ENCODE data around the gene XPO4. TPM values are rescaled to one million over a fixed set of nuclear protein-coding genes. Genes with fewer than 3 reads are reported as not detected.
A peak's percentile ranks its signal among the peaks of the same experiment; 100 is the strongest.

XPO4 gene
- total RNA-seq, 3 donors from 2014 or later, result 13.1 to 14.6 (median 13.5) TPM

- Histone ChIP-seq H3K9me3 (no peaks in the 10 kb centered on the region), H3K4me3 (no peak overlapping the region), H3K4me1 (ENCODE audit: low read depth) (no peaks in the 10 kb centered on the region), H3K36me3 (ENCODE audit: low read depth) (no peaks in the 10 kb centered on the region)
- no peak for DNase-seq
- intact Hi-C loops (cut with DNase I, micrococcal nuclease), result no loop called here
- no peak for TF ChIP-seq CTCF (IDR thresholded peaks at IDR 0.05)
- ATAC-seq, result no peak
These were observed 71.3 kb downstream of the XPO4 start for GRCh38 chr13:20831254-20831653.

- intact Hi-C loops (cut with DNase I, micrococcal nuclease), result loop anchor here in 1 of 2 donors (5.0 kb wide), 1 partner anchor 116 kb away; no protein-coding TSS in a partner anchor
- H3K9me3 ChIP-seq, result no peaks in the 10 kb centered on the region
- ATAC-seq, result peak; percentile 79
- DNase-seq, result peak in 1 of 3 donors; percentile 52
- no peak overlapping the region for H3K4me3 ChIP-seq
- H3K36me3 ChIP-seq (ENCODE audit: low read depth), result no peaks in the 10 kb centered on the region
- no peak for TF ChIP-seq CTCF (IDR thresholded peaks at IDR 0.05)
- no peaks in the 10 kb centered on the region for H3K4me1 ChIP-seq (ENCODE audit: low read depth)
These were observed 73.8 kb downstream of the XPO4 start for GRCh38 chr13:20828539-20829364.

- Histone ChIP-seq H3K9me3 (no peaks in the 10 kb centered on the region), H3K36me3 (ENCODE audit: low read depth) (no peaks in the 10 kb centered on the region), H3K4me1 (ENCODE audit: low read depth) (no peaks in the 10 kb centered on the region), H3K4me3 (no peak overlapping the region)
- no peak for ATAC-seq
- intact Hi-C loops (cut with DNase I, micrococcal nuclease), result loop anchor here in 1 of 2 donors (5.0 kb wide), 1 partner anchor 115 kb away; no protein-coding TSS in a partner anchor
- TF ChIP-seq CTCF (IDR thresholded peaks at IDR 0.05), result no peak
- no peak for DNase-seq
These were observed 75.5 kb downstream of the XPO4 start for GRCh38 chr13:20826843-20827560.

- H3K36me3 ChIP-seq (ENCODE audit: low read depth), result no peaks in the 10 kb centered on the region
- no peak for DNase-seq
- H3K9me3 ChIP-seq, result no peaks in the 10 kb centered on the region
- ATAC-seq, result no peak
- intact Hi-C loops (cut with DNase I, micrococcal nuclease), result loop anchor here in 1 of 2 donors (5.0 kb wide), 1 partner anchor 114 kb away; no protein-coding TSS in a partner anchor
- no peaks in the 10 kb centered on the region for H3K4me1 ChIP-seq (ENCODE audit: low read depth)
- no peak for TF ChIP-seq CTCF (IDR thresholded peaks at IDR 0.05)
- H3K4me3 ChIP-seq, result no peak overlapping the region
These were observed 76.2 kb downstream of the XPO4 start for GRCh38 chr13:20826301-20826700.

- TF ChIP-seq CTCF (IDR thresholded peaks at IDR 0.05), result no peak
- Histone ChIP-seq H3K4me1 (ENCODE audit: low read depth) (no peaks in the 10 kb centered on the region), H3K36me3 (ENCODE audit: low read depth) (no peaks in the 10 kb centered on the region), H3K9me3 (no peaks in the 10 kb centered on the region), H3K4me3 (no peak overlapping the region)
- no peak for DNase-seq
- no peak for ATAC-seq
- intact Hi-C loops (cut with DNase I, micrococcal nuclease), result loop anchor here in 1 of 2 donors (5.0 kb wide), 1 partner anchor 113 kb away; no protein-coding TSS in a partner anchor
These were observed 77.1 kb downstream of the XPO4 start for GRCh38 chr13:20825477-20825875.

Data from mucosa of descending colon (tissue), 3 donors.